Activated T-cell treated with anti-CD3 and anti-CD28 coated beads, Interleukin-2, amount 50 U/mL, for 24 hours (primary cell): ENCODE results near the gene DOK3.

Experiments
- DNase-seq: peaks from one replicate; pipeline ENCODE4 v3.0.0-alpha.2; 2020
- H3K27ac Mint-ChIP-seq: 2 replicates; pipeline ENCODE4 v1.8.0; 2020; ENCODE audit warnings: mild to moderate bottlenecking, mixed read lengths
- H3K27me3 Mint-ChIP-seq: 2 replicates; pipeline ENCODE4 v1.8.0; 2020; ENCODE audit warnings: mixed read lengths
- H3K36me3 Mint-ChIP-seq: 2 replicates; pipeline ENCODE4 v1.8.0; 2020; ENCODE audit warnings: low read depth, mixed read lengths
- H3K4me1 Mint-ChIP-seq: 2 replicates; pipeline ENCODE4 v1.8.0; 2020; ENCODE audit warnings: low read depth, mixed read lengths
- H3K4me3 Mint-ChIP-seq: 2 replicates; pipeline ENCODE4 v1.8.0; 2020; ENCODE audit warnings: mild to moderate bottlenecking, moderate library complexity, mixed read lengths
- H3K9me3 Mint-ChIP-seq: 2 replicates; pipeline ENCODE4 v1.8.0; 2020; ENCODE audit warnings: mixed read lengths

Gene DOK3

GRCh38 chr5:177509381-177509951 lies at the start of gene DOK3:
Gene DOK3, minus strand, starts transcription at chr5:177509826. Its CDS starts 286 bp downstream, at chr5:177509540.
- Mint-ChIP-seq H3K4me1 (peaks cover 13% of the 10 kb centered on the region), H3K9me3 (no peaks in the 10 kb centered on the region), H3K27me3 (no peaks in the 10 kb centered on the region), H3K36me3 (peaks cover 60% of the 10 kb centered on the region), H3K4me3 (no peak within 1 kb of the TSS), H3K27ac (peak within 1 kb of the TSS; percentile 72)
- no peak for DNase-seq

DNA sequence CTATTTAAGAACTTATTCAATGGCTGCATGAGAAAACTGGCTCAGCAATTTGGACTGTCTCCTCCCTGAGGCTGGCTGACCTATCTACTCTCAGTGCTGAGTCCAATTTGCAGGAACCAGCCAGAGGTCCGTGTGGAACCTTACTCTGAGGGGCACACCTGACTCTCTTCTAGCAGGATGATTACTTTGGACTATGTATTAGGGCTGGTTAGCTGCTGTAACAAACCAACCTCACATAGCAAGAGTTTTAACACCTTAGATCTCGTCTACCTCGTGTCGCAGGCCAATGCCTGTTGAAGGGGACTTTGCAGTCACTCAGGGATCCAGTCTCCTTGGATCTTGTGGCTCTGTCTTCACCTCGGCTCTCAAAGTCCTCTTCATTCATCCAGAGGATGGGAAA lies 48.2 kb upstream of the DOK3 start:
- Mint-ChIP-seq H3K4me3 (no peak overlapping the region), H3K4me1 (peaks cover 27% of the 10 kb centered on the region), H3K27ac (no peak overlapping the region), H3K36me3 (peaks cover 11% of the 10 kb centered on the region), H3K27me3 (no peaks in the 10 kb centered on the region), H3K9me3 (no peaks in the 10 kb centered on the region)
- no peak for DNase-seq

DNA sequence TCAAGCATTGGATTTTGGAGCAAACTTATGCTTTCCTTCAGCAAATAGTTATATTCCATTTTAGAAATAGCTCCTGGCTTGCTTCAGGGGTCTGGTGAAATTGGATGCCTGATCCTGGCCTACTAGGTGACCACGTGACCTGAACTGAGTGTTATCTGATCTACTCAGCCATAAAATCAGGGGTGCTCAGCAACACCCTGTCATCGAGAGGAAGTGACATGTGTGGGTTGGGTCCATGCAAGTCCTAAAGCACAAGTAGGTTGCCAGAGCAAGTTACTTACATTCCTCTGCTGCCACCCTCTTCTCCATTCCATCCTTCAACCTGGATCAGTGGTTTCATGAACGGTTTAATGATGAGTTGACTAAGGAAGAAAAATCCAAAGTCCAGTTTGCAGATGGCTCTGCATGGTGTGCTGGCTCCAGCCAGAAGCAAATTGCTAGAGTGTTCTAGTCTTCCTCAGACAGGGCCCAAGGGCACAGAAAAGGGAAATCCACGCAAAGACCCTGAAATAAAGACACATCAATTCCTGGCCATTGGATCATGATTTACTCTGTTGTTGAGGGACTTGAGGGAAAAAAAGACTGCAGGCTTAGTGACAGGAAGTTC lies 47.5 kb upstream of the DOK3 start:
- no peaks in the 10 kb centered on the region for H3K9me3 Mint-ChIP-seq
- no peaks in the 10 kb centered on the region for H3K27me3 Mint-ChIP-seq
- no peak overlapping the region for H3K27ac Mint-ChIP-seq
- no peak for DNase-seq
- no peak overlapping the region for H3K4me3 Mint-ChIP-seq
- H3K4me1 Mint-ChIP-seq, result peaks cover 34% of the 10 kb centered on the region
- H3K36me3 Mint-ChIP-seq, result peaks cover 17% of the 10 kb centered on the region

- H3K36me3 Mint-ChIP-seq, result peaks cover 32% of the 10 kb centered on the region
- H3K9me3 Mint-ChIP-seq, result no peaks in the 10 kb centered on the region
- no peak overlapping the region for H3K27ac Mint-ChIP-seq
- no peak for DNase-seq
- peaks cover 40% of the 10 kb centered on the region for H3K4me1 Mint-ChIP-seq
- no peaks in the 10 kb centered on the region for H3K27me3 Mint-ChIP-seq
- H3K4me3 Mint-ChIP-seq, result peak overlapping the region; percentile 84
These were observed 46.0 kb upstream of the DOK3 start for GRCh38 chr5:177555665-177556064.

DNA sequence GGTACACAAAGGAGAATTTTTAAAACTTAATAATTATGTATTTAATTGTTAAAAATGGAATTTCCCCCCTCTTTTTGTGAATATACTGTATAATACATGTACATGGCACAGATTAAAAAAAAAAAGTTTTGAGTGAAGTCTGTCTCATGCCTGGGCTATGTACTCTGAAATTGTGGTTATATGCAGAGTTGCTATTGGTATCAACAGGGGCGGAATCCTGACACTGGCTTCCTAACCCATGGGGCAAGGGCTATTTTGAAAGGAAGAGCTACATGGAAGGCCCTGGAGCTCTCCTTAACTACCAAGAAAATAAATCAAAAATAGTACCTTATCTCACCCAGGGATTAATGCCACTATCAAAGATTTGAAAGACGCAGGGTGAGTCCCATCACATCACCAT lies 45.6 kb upstream of the DOK3 start:
- Mint-ChIP-seq H3K27ac (peak overlapping the region; percentile 88), H3K4me1 (peaks cover 42% of the 10 kb centered on the region), H3K4me3 (peak overlapping the region; percentile 84), H3K36me3 (peaks cover 37% of the 10 kb centered on the region), H3K27me3 (no peaks in the 10 kb centered on the region), H3K9me3 (no peaks in the 10 kb centered on the region)
- DNase-seq, result no peak

GRCh38 chr5:177554474-177555111 lies 45.0 kb upstream of the DOK3 start, which contains the start of gene FAM193B:
Gene FAM193B, minus strand, starts transcription at chr5:177554563. Its CDS starts 105 bp downstream, at chr5:177554458.
- no peaks in the 10 kb centered on the region for H3K27me3 Mint-ChIP-seq

DNA sequence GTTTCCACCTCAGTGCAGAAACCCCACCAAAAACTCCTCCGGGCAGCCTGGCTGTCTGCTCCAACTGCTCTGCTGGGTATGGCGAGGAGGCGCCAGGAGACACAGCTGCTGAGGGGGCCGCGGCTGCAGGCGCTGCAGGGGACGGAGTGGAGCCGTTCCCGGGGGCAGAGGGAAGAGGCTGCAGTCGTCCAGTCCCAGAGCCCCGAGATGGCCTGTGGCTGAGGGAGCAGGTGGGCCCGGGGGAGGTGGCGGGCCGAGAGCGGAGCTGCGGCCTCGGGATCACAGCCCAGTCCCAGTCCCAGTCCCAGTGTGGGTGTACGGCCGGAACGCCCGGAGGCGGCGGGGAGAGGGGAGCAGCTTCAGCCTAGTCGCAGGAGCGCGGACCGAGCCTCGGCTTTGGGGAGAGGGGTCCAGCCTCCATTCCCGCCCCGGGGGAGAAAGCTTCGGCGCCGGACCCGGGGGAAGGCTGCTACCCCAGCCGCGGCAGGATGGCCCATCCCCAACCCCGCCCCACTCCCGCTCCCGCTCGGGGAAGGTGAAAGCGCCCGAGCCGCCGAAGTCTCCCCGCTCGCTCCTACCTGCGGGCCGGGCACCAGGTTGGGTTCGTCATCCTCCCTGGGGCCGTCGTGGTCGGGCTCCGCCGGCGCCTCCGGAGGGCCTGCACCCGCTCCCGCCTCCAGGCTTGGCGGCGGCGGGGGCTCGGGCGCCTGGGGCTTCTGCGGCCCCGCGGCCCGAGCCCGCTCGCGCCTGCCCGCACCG lies 44.2 kb upstream of the DOK3 start:
- peak; percentile 69 for DNase-seq
- H3K36me3 Mint-ChIP-seq, result peaks cover 41% of the 10 kb centered on the region
- H3K4me3 Mint-ChIP-seq, result peak overlapping the region; percentile 84
- H3K4me1 Mint-ChIP-seq, result peaks cover 44% of the 10 kb centered on the region
- no peaks in the 10 kb centered on the region for H3K9me3 Mint-ChIP-seq
- H3K27ac Mint-ChIP-seq, result peak overlapping the region; percentile 51
- no peaks in the 10 kb centered on the region for H3K27me3 Mint-ChIP-seq

More at GRCh38 chr5:177554474-177555111, 45.0 kb upstream of the DOK3 start, which contains the start of gene FAM193B:
- H3K4me1 Mint-ChIP-seq, result peaks cover 44% of the 10 kb centered on the region
- H3K27ac Mint-ChIP-seq, result peak within 1 kb of the TSS; percentile 88
- peaks cover 39% of the 10 kb centered on the region for H3K36me3 Mint-ChIP-seq
- H3K4me3 Mint-ChIP-seq, result peak within 1 kb of the TSS; percentile 84
- peak; percentile 99 for DNase-seq
- H3K9me3 Mint-ChIP-seq, result no peaks in the 10 kb centered on the region

GRCh38 chr5:177552839-177553455 lies 43.3 kb upstream of the DOK3 start:
- Mint-ChIP-seq H3K36me3 (peaks cover 44% of the 10 kb centered on the region), H3K4me1 (peaks cover 49% of the 10 kb centered on the region), H3K4me3 (peak overlapping the region; percentile 84), H3K9me3 (no peaks in the 10 kb centered on the region), H3K27ac (peak overlapping the region; percentile 51), H3K27me3 (no peaks in the 10 kb centered on the region)
- DNase-seq, result no peak

- Mint-ChIP-seq H3K27me3 (no peaks in the 10 kb centered on the region), H3K27ac (no peak overlapping the region), H3K9me3 (no peaks in the 10 kb centered on the region), H3K4me1 (peaks cover 53% of the 10 kb centered on the region), H3K4me3 (no peak overlapping the region), H3K36me3 (peaks cover 56% of the 10 kb centered on the region)
- DNase-seq, result no peak
These were observed 40.5 kb upstream of the DOK3 start for GRCh38 chr5:177550122-177550521.

- Mint-ChIP-seq H3K27me3 (no peaks in the 10 kb centered on the region), H3K4me3 (no peak overlapping the region), H3K4me1 (peaks cover 56% of the 10 kb centered on the region), H3K27ac (no peak overlapping the region), H3K36me3 (peaks cover 63% of the 10 kb centered on the region), H3K9me3 (no peaks in the 10 kb centered on the region)
- no peak for DNase-seq
These were observed 38.9 kb upstream of the DOK3 start for GRCh38 chr5:177548495-177548894.

DNA sequence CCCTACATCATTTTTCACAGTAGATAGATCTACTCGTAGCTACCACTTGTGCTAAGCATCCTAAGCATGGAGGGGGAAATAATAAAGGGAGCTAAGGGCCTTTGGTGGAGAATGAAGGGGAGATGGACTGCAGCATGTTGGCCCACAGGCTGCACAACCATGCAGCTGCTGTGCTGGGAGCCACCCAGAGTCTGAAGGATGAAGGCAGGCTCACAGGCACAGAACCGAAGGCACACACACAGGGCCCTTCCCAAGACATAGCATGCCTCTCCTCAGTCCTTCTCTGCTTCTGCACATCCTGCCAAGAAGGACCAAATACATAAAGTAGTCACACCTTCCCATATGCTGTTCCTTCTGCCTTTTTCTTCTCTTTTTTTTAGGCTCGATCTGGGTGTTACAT lies 38.1 kb upstream of the DOK3 start:
- H3K9me3 Mint-ChIP-seq, result no peaks in the 10 kb centered on the region
- H3K27ac Mint-ChIP-seq, result peak overlapping the region; percentile 0
- H3K4me1 Mint-ChIP-seq, result peaks cover 51% of the 10 kb centered on the region
- no peak overlapping the region for H3K4me3 Mint-ChIP-seq
- no peaks in the 10 kb centered on the region for H3K27me3 Mint-ChIP-seq
- no peak for DNase-seq
- peaks cover 56% of the 10 kb centered on the region for H3K36me3 Mint-ChIP-seq

DNA sequence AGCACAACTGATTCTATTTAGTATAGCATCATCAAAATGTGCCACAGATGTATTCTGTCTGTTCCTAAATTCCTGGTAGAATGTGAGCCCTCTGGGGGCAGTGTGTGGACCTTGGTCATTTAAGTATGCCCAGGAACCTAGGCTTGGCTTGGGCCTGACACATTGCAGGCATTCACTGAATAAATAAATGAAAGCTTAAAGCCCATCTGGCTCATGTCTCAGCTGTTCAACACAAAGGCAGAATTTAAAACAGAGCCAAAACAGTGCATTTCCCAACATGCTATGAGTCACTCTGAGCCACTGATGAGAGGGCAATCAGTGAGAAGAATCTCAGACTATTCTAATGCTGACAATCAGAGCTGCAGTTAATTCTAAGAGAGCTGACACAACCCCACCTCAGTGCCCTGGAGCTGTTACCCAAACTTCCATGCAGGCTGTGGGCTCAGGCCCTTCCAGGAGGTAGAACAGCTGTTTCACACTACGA lies 36.7 kb upstream of the DOK3 start:
- Mint-ChIP-seq H3K36me3 (peaks cover 48% of the 10 kb centered on the region), H3K4me1 (peaks cover 40% of the 10 kb centered on the region), H3K27ac (peak overlapping the region; percentile 67), H3K27me3 (no peaks in the 10 kb centered on the region), H3K9me3 (no peaks in the 10 kb centered on the region), H3K4me3 (no peak overlapping the region)
- no peak for DNase-seq

DNA sequence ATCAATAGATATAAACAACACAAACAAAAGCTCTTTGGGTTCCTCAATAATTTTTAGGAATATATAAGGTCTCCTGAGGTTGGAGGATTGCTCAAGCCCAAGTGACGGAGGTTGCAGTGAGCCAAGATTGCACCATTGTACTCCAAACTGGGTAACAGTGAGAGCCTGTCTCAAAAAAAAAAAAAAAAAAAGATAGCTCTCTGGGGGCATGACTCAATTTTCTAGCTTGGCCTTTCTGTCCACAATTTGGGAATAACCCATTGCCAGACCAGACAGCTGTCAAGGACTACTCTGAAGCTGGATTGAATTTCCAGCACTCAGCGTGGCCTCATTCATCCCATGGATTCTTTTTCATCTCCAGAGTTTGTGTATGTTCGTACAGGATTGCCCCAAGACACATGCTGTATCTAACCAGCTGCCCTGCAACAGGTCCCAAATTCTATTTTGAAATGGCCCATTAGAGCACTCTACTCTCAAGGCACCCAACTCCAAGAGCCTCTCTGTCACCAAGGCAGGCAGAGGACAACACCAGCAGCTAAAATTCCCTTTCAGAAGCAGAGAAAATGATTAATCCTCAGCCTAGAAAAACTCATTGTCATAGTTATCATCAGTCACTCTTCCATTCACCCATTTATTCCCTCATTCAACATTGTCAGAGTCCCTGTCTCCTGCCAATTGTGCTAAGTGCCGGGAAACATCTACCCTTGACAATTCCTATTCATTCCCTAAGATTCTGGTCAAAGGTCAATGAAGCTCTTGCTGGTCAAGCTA lies 36.0 kb upstream of the DOK3 start:
- no peaks in the 10 kb centered on the region for H3K27me3 Mint-ChIP-seq
- peaks cover 47% of the 10 kb centered on the region for H3K36me3 Mint-ChIP-seq
- peaks cover 43% of the 10 kb centered on the region for H3K4me1 Mint-ChIP-seq
- H3K4me3 Mint-ChIP-seq, result no peak overlapping the region
- peak overlapping the region; percentile 67 for H3K27ac Mint-ChIP-seq
- no peaks in the 10 kb centered on the region for H3K9me3 Mint-ChIP-seq
- DNase-seq, result no peak
